Activated CD4-positive, alpha-beta T cell treated with anti-CD3 and anti-CD28 coated beads for 24 hours (primary cell): ENCODE results near the gene DOCK3.
"Not testable (repeated sequence)": the region's sequence is repeated elsewhere in the genome, so short reads cannot be mapped to it uniquely, and the experiment has no call there.

Experiments
- DNase-seq, 2 donors: peaks; one replicate each; pipeline ENCODE4 v3.0.0-alpha.2; 2020; ENCODE audit warnings: low read depth in 2 of 2

DOCK3 gene

GRCh38 chr3:50982540-50983325 is 308.0 kb downstream of the DOCK3 start:
- DNase-seq, result no peak

GRCh38 chr3:50983887-50984286 is 309.2 kb downstream of the DOCK3 start:
- no peak for DNase-seq

GRCh38 chr3:50985893-50986292 is 311.2 kb downstream of the DOCK3 start:
- no peak for DNase-seq

GRCh38 chr3:50986726-50987125 is 312.0 kb downstream of the DOCK3 start:
- no peak for DNase-seq

GRCh38 chr3:50994537-50994936 is 319.8 kb downstream of the DOCK3 start:
- no peak for DNase-seq

- DNase-seq, result no peak
Measured at GRCh38 chr3:50995085-50995824, 320.5 kb downstream of the DOCK3 start.

GRCh38 chr3:51002495-51002894 is 327.8 kb downstream of the DOCK3 start:
- no peak for DNase-seq

GRCh38 chr3:51004235-51004634 is 329.5 kb downstream of the DOCK3 start:
- no peak for DNase-seq

- no peak for DNase-seq
Measured at GRCh38 chr3:51024121-51024520, 349.4 kb downstream of the DOCK3 start.

GRCh38 chr3:51024765-51025632 is 350.3 kb downstream of the DOCK3 start:
- DNase-seq, result peak; percentile 34 to 38

- DNase-seq, result no peak
Measured at GRCh38 chr3:51031666-51032065, 356.9 kb downstream of the DOCK3 start.

- no peak for DNase-seq
Measured at GRCh38 chr3:51035630-51036029, 360.9 kb downstream of the DOCK3 start.

GRCh38 chr3:51044982-51045381 is 370.3 kb downstream of the DOCK3 start:
- DNase-seq, result no peak

- DNase-seq, result no peak
Measured at GRCh38 chr3:51052562-51052961, 377.8 kb downstream of the DOCK3 start.

GRCh38 chr3:51057121-51057520 is 382.4 kb downstream of the DOCK3 start:
- no peak for DNase-seq

- no peak for DNase-seq
Measured at GRCh38 chr3:51063053-51063452, 388.3 kb downstream of the DOCK3 start.

- no peak for DNase-seq
Measured at GRCh38 chr3:51075221-51075775, 400.6 kb downstream of the DOCK3 start.

GRCh38 chr3:51082363-51082762 is 407.6 kb downstream of the DOCK3 start:
- no peak for DNase-seq

GRCh38 chr3:51083490-51083889 is 408.8 kb downstream of the DOCK3 start:
- DNase-seq, result no peak

- not testable (repeated sequence) for DNase-seq
Measured at GRCh38 chr3:51092141-51092540, 417.4 kb downstream of the DOCK3 start.

GRCh38 chr3:51094838-51095237 is 420.1 kb downstream of the DOCK3 start:
- DNase-seq, result not testable (repeated sequence)
